Keratinocyte (primary cell): ENCODE data around the gene ADGRF1. TPM values are rescaled to one million over a fixed set of nuclear protein-coding genes. Genes with fewer than 3 reads are reported as not detected.
A peak's percentile ranks its signal among the peaks of the same experiment; 100 is the strongest.

Source experiments
- DNase-seq: peaks from one replicate; pipeline ENCODE4 v3.0.0-alpha.2; 2011; ENCODE audit warnings: low read depth, missing footprints, low spot score
- FAIRE-seq: peaks from 2 replicates; lab custom pipeline; 2011; peaks lifted over from hg19 to GRCh38; lab: Jason Lieb, UNC
- H2AFZ ChIP-seq: 2 replicates; pipeline ENCODE4 v1.6.0; 2012; ENCODE audit warnings: low read length, control low read depth, inconsistent platforms; ENCODE audit not compliant: control insufficient read depth
- H3K27ac ChIP-seq: 2 replicates; pipeline ENCODE4 v1.5.1; 2011; ENCODE audit warnings: low read length; ENCODE audit not compliant: control insufficient read depth, insufficient read depth
- H3K27me3 ChIP-seq: 3 replicates; pipeline ENCODE4 v1.6.0; 2011; ENCODE audit warnings: low read length; ENCODE audit not compliant: control insufficient read depth, insufficient read depth; ENCODE audit errors: extremely low read depth
- H3K36me3 ChIP-seq, 2 experiments: 2 replicates in 1 of 2; 3 replicates in 1 of 2; pipeline ENCODE4 v1.5.1; 2011; ENCODE audit warnings: low read length in 2 of 2, mild to moderate bottlenecking in 1 of 2; ENCODE audit not compliant: control insufficient read depth in 2 of 2, insufficient read depth in 2 of 2; ENCODE audit errors: extremely low read depth in 1 of 2
- H3K4me1 ChIP-seq: 3 replicates; pipeline ENCODE4 v1.5.1; 2011; ENCODE audit warnings: low read length; ENCODE audit not compliant: control insufficient read depth, insufficient read depth; ENCODE audit errors: extremely low read depth
- H3K4me2 ChIP-seq: 3 replicates; pipeline ENCODE4 v1.6.0; 2011; ENCODE audit warnings: low read depth, low read length; ENCODE audit not compliant: control insufficient read depth, insufficient read depth; ENCODE audit errors: extremely low read depth
- H3K4me3 ChIP-seq, 3 experiments: fragments of 200-600 bp in 1 of 3; sonication (generic) in 1 of 3; 2 replicates in 2 of 3; 3 replicates in 1 of 3; pipeline ENCODE4 v1.5.1; 2011 to 2016; ENCODE audit warnings: low read length in 3 of 3, mild to moderate bottlenecking in 3 of 3, control low read depth in 2 of 3, inconsistent platforms in 1 of 3, low read depth in 1 of 3, mixed read lengths in 1 of 3, mixed run types in 1 of 3, moderate library complexity in 1 of 3; ENCODE audit not compliant: control insufficient read depth in 2 of 3, insufficient read depth in 2 of 3; ENCODE audit errors: extremely low read depth in 1 of 3
- H3K79me2 ChIP-seq: 2 replicates; pipeline ENCODE4 v1.6.0; 2012; ENCODE audit warnings: low read length; ENCODE audit not compliant: control insufficient read depth, insufficient read depth
- H3K9ac ChIP-seq: 3 replicates; pipeline ENCODE4 v1.6.0; 2011; ENCODE audit warnings: low read length; ENCODE audit not compliant: control insufficient read depth, insufficient read depth; ENCODE audit errors: extremely low read depth
- H3K9me1 ChIP-seq: 3 replicates; pipeline ENCODE4 v1.6.0; 2011; ENCODE audit warnings: low read length; ENCODE audit not compliant: control insufficient read depth, insufficient read depth; ENCODE audit errors: extremely low read depth
- H3K9me3 ChIP-seq: 2 replicates; pipeline ENCODE4 v1.5.1; 2012; ENCODE audit warnings: low read depth, low read length; ENCODE audit not compliant: control insufficient read depth
- H4K20me1 ChIP-seq: 3 replicates; pipeline ENCODE4 v1.6.0; 2011; ENCODE audit warnings: low read length; ENCODE audit not compliant: control insufficient read depth, insufficient read depth; ENCODE audit errors: extremely low read depth
- EZH2 ChIP-seq: IDR thresholded peaks from one replicate; pipeline ENCODE4 v1.6.1; 2012; ENCODE audit warnings: inconsistent platforms, mild to moderate bottlenecking, low read length, moderate library complexity
- dilution Hi-C: fragments of 300-500 bp; cut with MboI; formaldehyde crosslinking; loops from one replicate; pipeline ENCODE4 v1.7.0; 2020; ENCODE audit warnings: low sequenced_read_pairs; ENCODE audit not compliant: extremely low pct_ligation_motif_present
- polyA plus RNA-seq, 5 experiments: library from polyadenylated mRNA; depleted of rRNA in 3 of 5; stranded (reverse) in 3 of 5; stranded (forward) in 1 of 5; unstranded in 1 of 5; fragments of >200 nt; gene quantifications; 1 replicate in 1 of 5; 2 replicates in 3 of 5; 3 replicates in 1 of 5; pipeline versions ENCODE4 v1.2.1 to v1.2.3, GENCODE V29; 2011 to 2012; ENCODE audit warnings: missing spikeins in 2 of 5, low read depth in 1 of 5, low replicate concordance in 1 of 5
- TF ChIP-seq, protein P1 (sequence below), 3 experiments: IDR thresholded peaks in 1 of 3; conservative IDR thresholded peaks in 1 of 3; optimal IDR thresholded peaks in 1 of 3; 2 replicates in 2 of 3; 3 replicates in 1 of 3; pipeline versions ENCODE3 to v1.5.1; 2011; ENCODE audit warnings: low read length in 3 of 3, mild to moderate bottlenecking in 3 of 3, moderate library complexity in 2 of 3, control low read depth in 1 of 3, inconsistent platforms in 1 of 3; ENCODE audit not compliant: insufficient read depth in 2 of 3; ENCODE audit errors: extremely low read depth in 1 of 3

ADGRF1 gene
- polyA plus RNA-seq, 1 donor (not counting 4 experiments of a cell fraction or from before 2014, with no cell fraction given): 43.9 TPM

DNA sequence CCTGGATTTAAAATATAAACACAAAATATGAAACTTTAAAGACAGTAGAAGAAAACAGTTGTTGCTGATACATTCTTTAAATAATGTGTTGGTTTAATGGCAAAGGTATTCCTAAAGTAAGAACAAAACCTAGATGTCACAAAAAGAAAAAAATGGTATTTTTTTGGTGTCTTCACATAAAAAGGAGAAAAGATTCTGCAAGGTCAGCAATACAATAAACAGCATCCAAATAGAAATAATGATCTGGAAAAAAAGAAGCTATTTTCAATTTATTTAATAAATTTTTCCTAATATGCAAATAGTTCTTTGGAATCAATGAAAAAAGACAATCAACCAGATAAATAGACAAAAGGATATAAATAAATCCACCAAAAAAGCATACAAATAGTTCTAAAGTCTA is 6.5 kb upstream of the ADGRF1 start:
- no peaks in the 10 kb centered on the region for H3K27me3 ChIP-seq
- no peaks in the 10 kb centered on the region for H3K9me1 ChIP-seq
- no peaks in the 10 kb centered on the region for H3K36me3 ChIP-seq
- peaks cover 32% of the 10 kb centered on the region for H3K4me1 ChIP-seq
- TF ChIP-seq, protein P1, sequence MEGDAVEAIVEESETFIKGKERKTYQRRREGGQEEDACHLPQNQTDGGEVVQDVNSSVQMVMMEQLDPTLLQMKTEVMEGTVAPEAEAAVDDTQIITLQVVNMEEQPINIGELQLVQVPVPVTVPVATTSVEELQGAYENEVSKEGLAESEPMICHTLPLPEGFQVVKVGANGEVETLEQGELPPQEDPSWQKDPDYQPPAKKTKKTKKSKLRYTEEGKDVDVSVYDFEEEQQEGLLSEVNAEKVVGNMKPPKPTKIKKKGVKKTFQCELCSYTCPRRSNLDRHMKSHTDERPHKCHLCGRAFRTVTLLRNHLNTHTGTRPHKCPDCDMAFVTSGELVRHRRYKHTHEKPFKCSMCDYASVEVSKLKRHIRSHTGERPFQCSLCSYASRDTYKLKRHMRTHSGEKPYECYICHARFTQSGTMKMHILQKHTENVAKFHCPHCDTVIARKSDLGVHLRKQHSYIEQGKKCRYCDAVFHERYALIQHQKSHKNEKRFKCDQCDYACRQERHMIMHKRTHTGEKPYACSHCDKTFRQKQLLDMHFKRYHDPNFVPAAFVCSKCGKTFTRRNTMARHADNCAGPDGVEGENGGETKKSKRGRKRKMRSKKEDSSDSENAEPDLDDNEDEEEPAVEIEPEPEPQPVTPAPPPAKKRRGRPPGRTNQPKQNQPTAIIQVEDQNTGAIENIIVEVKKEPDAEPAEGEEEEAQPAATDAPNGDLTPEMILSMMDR (optimal IDR thresholded peaks at IDR 0.05 in 1 of 3, IDR thresholded peaks at IDR 0.05 in 1 of 3, conservative IDR thresholded peaks at IDR 0.05 in 1 of 3; ENCODE audit: extremely low read depth in 1 of 3, insufficient read depth in 2 of 3, low read length in 3 of 3): no peak
- no peak for TF ChIP-seq EZH2
- H3K4me3 ChIP-seq: no peak overlapping the region
- no peak overlapping the region for H3K27ac ChIP-seq
- FAIRE-seq: no peak
- no peak for DNase-seq
- no peak overlapping the region for H2AFZ ChIP-seq
- H3K4me2 ChIP-seq: no peak overlapping the region
- H3K9ac ChIP-seq: no peak overlapping the region
- no peaks in the 10 kb centered on the region for H4K20me1 ChIP-seq
- H3K9me3 ChIP-seq: no peaks in the 10 kb centered on the region
- dilution Hi-C loops: no loop called here
- no peaks in the 10 kb centered on the region for H3K79me2 ChIP-seq

DNA sequence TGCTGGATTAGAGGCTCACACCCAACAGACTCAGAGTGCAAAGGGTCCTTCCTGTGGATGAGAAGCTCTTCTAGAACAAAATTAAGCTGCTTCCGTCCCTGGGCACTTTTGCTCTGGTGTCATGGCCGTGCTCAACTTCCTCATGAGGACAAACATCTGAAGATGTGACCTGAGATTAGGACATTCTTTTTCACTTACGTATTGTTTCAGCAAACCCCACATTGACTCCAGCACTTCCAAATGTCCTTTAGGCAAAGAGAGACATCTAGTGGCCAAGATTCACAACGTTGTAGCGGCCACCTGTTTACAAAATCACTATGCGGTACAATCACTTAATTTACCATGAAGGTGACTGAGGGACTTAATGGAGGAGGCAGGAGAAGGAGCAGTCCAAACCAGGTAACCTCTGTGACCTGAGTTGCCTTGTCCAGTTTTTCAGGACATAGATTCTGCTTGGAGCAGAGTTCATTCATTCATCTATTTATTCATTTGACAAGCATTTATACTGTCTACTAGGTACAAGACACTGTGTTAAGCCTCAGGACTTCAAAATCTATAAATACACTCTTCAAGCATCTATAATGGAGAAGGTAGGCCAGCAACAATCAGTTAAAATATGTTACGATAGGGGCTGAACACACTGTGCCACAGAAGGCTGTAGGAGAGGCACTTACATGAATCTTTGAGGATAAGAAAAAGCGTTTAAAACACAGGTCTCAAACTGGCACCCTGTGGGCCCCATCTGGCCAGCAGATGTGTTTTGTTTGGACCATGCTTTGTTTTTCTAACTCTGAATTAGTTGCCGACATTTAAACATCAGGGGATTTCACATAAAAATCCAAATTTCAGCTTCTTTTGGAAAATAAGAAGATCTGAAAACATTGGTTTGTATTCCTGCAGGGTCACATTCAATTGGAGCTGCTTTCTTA is 5.6 kb upstream of the ADGRF1 start:
- no peak for TF ChIP-seq EZH2
- TF ChIP-seq, protein P1 (optimal IDR thresholded peaks at IDR 0.05 in 1 of 3, IDR thresholded peaks at IDR 0.05 in 1 of 3, conservative IDR thresholded peaks at IDR 0.05 in 1 of 3; ENCODE audit: extremely low read depth in 1 of 3, insufficient read depth in 2 of 3, low read length in 3 of 3): peak; percentile 71 to 91 (median 80)
- no peak overlapping the region for H3K4me3 ChIP-seq
- peak; percentile 97 for FAIRE-seq

More for the DNA sequence above, 5.6 kb upstream of the ADGRF1 start:
- H3K4me1 ChIP-seq: peaks cover 37% of the 10 kb centered on the region
- no peak overlapping the region for H3K9ac ChIP-seq
- H3K36me3 ChIP-seq: no peaks in the 10 kb centered on the region
- dilution Hi-C loops: no loop called here
- H3K4me2 ChIP-seq: peak overlapping the region; percentile 59
- H2AFZ ChIP-seq: no peak overlapping the region
- H3K79me2 ChIP-seq: no peaks in the 10 kb centered on the region
- no peaks in the 10 kb centered on the region for H3K27me3 ChIP-seq
- DNase-seq: no peak
- H3K27ac ChIP-seq: peak overlapping the region; percentile 3
- H3K9me3 ChIP-seq: no peaks in the 10 kb centered on the region
- H4K20me1 ChIP-seq: no peaks in the 10 kb centered on the region
- no peaks in the 10 kb centered on the region for H3K9me1 ChIP-seq
